Heart left ventricle (tissue), 13 donors: ENCODE data around the gene DCAF15.

Source experiments
- CTCF ChIP-seq, 12 donors: fragments of 200-600 bp; sonication (generic) in 4 of 12; IDR thresholded peaks; one replicate each; pipeline versions ENCODE4 v1.5.0 to v1.8.0; 2018 to 2022; ENCODE audit warnings: antibody characterized with exemption in 12 of 12, mild to moderate bottlenecking in 5 of 12
- POLR2A ChIP-seq, 2 donors: fragments of 450-650 bp; IDR thresholded peaks; one replicate each; pipeline ENCODE4 v1.6.1; 2017; ENCODE audit warnings: antibody characterized with exemption in 2 of 2, mild to moderate bottlenecking in 2 of 2, moderate library complexity in 2 of 2
- donor health status: ischemic (EF 13 %, LVEDD 7.1; RV severe dilation, severe dysfunction).
- donor health status: DM: no; HTN: yes; CAD: no.
- donor health status: DM: no; HTN: no; CAD: no.
- donor health status: ischemic (EF 25% LVEDD 6.9; RV normal size, moderate dysfunction).
- donor health status: ischemic (EF 25% LVEDD 5.7; RV mildly dilated, moderate dysfunction).
- donor health status: ischemic (EF 35%, LVEDD 5.7; RV mildly dilated, moderate dysfunction).
- donor health status: nonischemic (EF 11% LVEDD 7.7; RV severe dilation, severe dysfunction).
- donor health status: DM: yes; HTN: yes; CAD: no.
- donor health status: PGD.
- donor health status: ischemic (EF 29% LVEDD 5.4; RV normal size, mild dysfunction).
- donor health status: nonischemic (EF 23%, LVEDD 6.1; RV moderate dilation, normal function).

- no peak for TF ChIP-seq CTCF (IDR thresholded peaks at IDR 0.05)
- TF ChIP-seq POLR2A (IDR thresholded peaks at IDR 0.05) = no peak
Observed at GRCh38 chr19:13951799-13952153, 533 bp upstream of the DCAF15 start.
